SHP77 (cell line): Measurements from ENCODE around the gene USP44.
"Not testable (repeated sequence)": the region's sequence is repeated elsewhere in the genome, so short reads cannot be mapped to it uniquely, and the experiment has no call there.

Experiments used
- DNase-seq, 2 experiments: peaks; one replicate each; lab custom pipeline; 2025; lab: John Stamatoyannopoulos, UW

Gene USP44

GRCh38 chr12:95551305-95551704, at the start of gene USP44:
Gene USP44, minus strand, starts transcription at chr12:95551476. Its CDS starts 17,220 bp downstream, at chr12:95534256.
- DNase-seq, result no peak

GRCh38 chr12:95600567-95600966, 49.3 kb upstream of the USP44 start:
- no peak for DNase-seq

GRCh38 chr12:95599880-95600279, 48.6 kb upstream of the USP44 start:
- DNase-seq, result no peak

GRCh38 chr12:95594136-95594535, 42.9 kb upstream of the USP44 start:
- DNase-seq, result no peak

- peak; percentile 44 to 53 for DNase-seq
These were observed 42.1 kb upstream of the USP44 start for GRCh38 chr12:95593266-95593871.

GRCh38 chr12:95591731-95592130, 40.5 kb upstream of the USP44 start:
- DNase-seq, result no peak

- peak; percentile 3 to 49 for DNase-seq
These were observed 39.5 kb upstream of the USP44 start for GRCh38 chr12:95590775-95591174.

- no peak for DNase-seq
These were observed 32.7 kb upstream of the USP44 start for GRCh38 chr12:95583933-95584332.

- peak; percentile 17 to 40 for DNase-seq
These were observed 31.2 kb upstream of the USP44 start for GRCh38 chr12:95582230-95583058.

GRCh38 chr12:95577820-95578219, 26.5 kb upstream of the USP44 start:
- DNase-seq, result no peak

GRCh38 chr12:95574799-95575452, 23.6 kb upstream of the USP44 start:
- DNase-seq, result peak; percentile 13 to 27

- no peak for DNase-seq
These were observed 22.8 kb upstream of the USP44 start for GRCh38 chr12:95573951-95574576.

GRCh38 chr12:95571369-95571768, 20.1 kb upstream of the USP44 start:
- no peak for DNase-seq

GRCh38 chr12:95568045-95568444, 16.8 kb upstream of the USP44 start:
- DNase-seq, result not testable (repeated sequence)

- no peak for DNase-seq
These were observed 6.3 kb upstream of the USP44 start for GRCh38 chr12:95557625-95558024.

GRCh38 chr12:95554532-95555071, 3.3 kb upstream of the USP44 start:
- no peak for DNase-seq

GRCh38 chr12:95553197-95553943, 2.1 kb upstream of the USP44 start:
- DNase-seq, result no peak

GRCh38 chr12:95551913-95552516, 739 bp upstream of the USP44 start:
- no peak for DNase-seq

- no peak for DNase-seq
These were observed 1.7 kb downstream of the USP44 start for GRCh38 chr12:95549392-95550084.
